ENCODE measurements around the gene BOC.
"Not testable (repeated sequence)": the region's sequence is repeated elsewhere in the genome, so short reads cannot be mapped to it uniquely, and the experiment has no call there.

The BOC gene

GRCh38 chr3:113211330-113212149 lies at the start of gene BOC:
BOC (plus strand) TSS chr3:113211557; CDS start chr3:113249803, 38,246 bp downstream.
- DNase-seq = peak; percentile 25 to 44

GRCh38 chr3:113161661-113162060 lies 49.7 kb upstream of the BOC start:
- no peak for DNase-seq

- no peak for DNase-seq
These were observed 48.2 kb upstream of the BOC start for GRCh38 chr3:113163152-113163551.

- peak in 1 of 2 experiments; percentile 7 for DNase-seq
These were observed 45.5 kb upstream of the BOC start for GRCh38 chr3:113165841-113166240.

- no peak for DNase-seq
These were observed 45.0 kb upstream of the BOC start for GRCh38 chr3:113166357-113166718.

GRCh38 chr3:113166719-113167492 lies 44.5 kb upstream of the BOC start:
- DNase-seq = peak; percentile 96 to 99

GRCh38 chr3:113167825-113168801 lies 43.2 kb upstream of the BOC start:
- peak; percentile 91 to 98 for DNase-seq

- no peak for DNase-seq
These were observed 41.4 kb upstream of the BOC start for GRCh38 chr3:113169891-113170452.

- DNase-seq = no peak
These were observed 40.6 kb upstream of the BOC start for GRCh38 chr3:113170771-113171170.

- not testable (repeated sequence) for DNase-seq
These were observed 39.6 kb upstream of the BOC start for GRCh38 chr3:113171675-113172300.

- DNase-seq = no peak
These were observed 38.3 kb upstream of the BOC start for GRCh38 chr3:113173102-113173501.

- peak in 1 of 2 experiments; percentile 8 for DNase-seq
These were observed 37.1 kb upstream of the BOC start for GRCh38 chr3:113174304-113174703.

GRCh38 chr3:113174801-113175485 lies 36.4 kb upstream of the BOC start:
- no peak for DNase-seq

- no peak for DNase-seq
These were observed 33.8 kb upstream of the BOC start for GRCh38 chr3:113177526-113177925.

- DNase-seq = no peak
These were observed 32.0 kb upstream of the BOC start for GRCh38 chr3:113179235-113179824.

GRCh38 chr3:113183748-113184661 lies 27.4 kb upstream of the BOC start:
- DNase-seq = no peak

GRCh38 chr3:113185194-113185835 lies 26.0 kb upstream of the BOC start:
- no peak for DNase-seq

GRCh38 chr3:113186566-113186965 lies 24.8 kb upstream of the BOC start:
- no peak for DNase-seq

GRCh38 chr3:113193288-113193687 lies 18.1 kb upstream of the BOC start:
- DNase-seq = no peak
